OCI-LY1 (cell line): ENCODE results near the gene ERBB4.

Source experiments
- H2AFZ ChIP-seq: fragments of 200-600 bp; sonication (generic), shearing (Covaris generic); 2 replicates; pipeline ENCODE4 v1.6.0; 2014; ENCODE audit warnings: antibody characterized with exemption, mild to moderate bottlenecking, low read length
- H3F3A ChIP-seq: fragments of 200-600 bp; sonication (generic), shearing (Covaris generic); 2 replicates; pipeline ENCODE4 v1.6.0; 2014; ENCODE audit warnings: mild to moderate bottlenecking, antibody characterized with exemption, low read length, moderate library complexity; ENCODE audit not compliant: insufficient read depth
- H3K27ac ChIP-seq: fragments of 200-600 bp; sonication (generic); 2 replicates; pipeline ENCODE4 v1.5.1; 2014; ENCODE audit warnings: low read length, mixed run types, mild to moderate bottlenecking, low read depth; ENCODE audit not compliant: poor library complexity, severe bottlenecking
- H3K27me3 ChIP-seq: fragments of 200-600 bp; sonication (generic); 2 replicates; pipeline ENCODE4 v1.6.0; 2014; ENCODE audit warnings: antibody characterized with exemption, mild to moderate bottlenecking, low read length, moderate library complexity; ENCODE audit not compliant: insufficient read depth
- H3K36me3 ChIP-seq: fragments of 200-600 bp; sonication (generic); 2 replicates; pipeline ENCODE4 v1.6.1; 2014; ENCODE audit warnings: mild to moderate bottlenecking, antibody characterized with exemption, low read length, moderate library complexity, mixed read lengths; ENCODE audit not compliant: insufficient read depth
- H3K4me1 ChIP-seq: fragments of 200-600 bp; sonication (generic); 2 replicates; pipeline ENCODE4 v1.5.1; 2014; ENCODE audit warnings: mild to moderate bottlenecking, low read length, moderate library complexity; ENCODE audit not compliant: insufficient read depth, severe bottlenecking
- H3K4me2 ChIP-seq: fragments of 200-600 bp; sonication (generic), shearing (Covaris generic); 2 replicates; pipeline ENCODE4 v1.6.1; 2014; ENCODE audit warnings: low read length
- H3K4me3 ChIP-seq: fragments of 200-600 bp; sonication (generic); 2 replicates; pipeline ENCODE4 v1.5.1; 2014; ENCODE audit warnings: low read length, low read depth, mild to moderate bottlenecking, mixed read lengths; ENCODE audit not compliant: poor library complexity, severe bottlenecking
- H3K79me2 ChIP-seq: fragments of 200-600 bp; shearing (Covaris generic); 2 replicates; pipeline ENCODE4 v1.6.1; 2016; ENCODE audit warnings: mixed run types, low read length, mixed read lengths; ENCODE audit not compliant: insufficient read depth
- H3K9ac ChIP-seq: fragments of 200-600 bp; sonication (generic), shearing (Covaris generic); 2 replicates; pipeline ENCODE4 v1.6.1; 2014; ENCODE audit warnings: mild to moderate bottlenecking, low read length, mixed read lengths
- H3K9me2 ChIP-seq: fragments of 200-600 bp; sonication (generic), shearing (Covaris generic); 2 replicates; pipeline ENCODE4 v1.6.1; 2014; ENCODE audit warnings: low read depth, mild to moderate bottlenecking, low read length, mixed read lengths
- H3K9me3 ChIP-seq: fragments of 200-600 bp; shearing (Covaris generic); 2 replicates; pipeline ENCODE4 v1.6.1; 2014; ENCODE audit warnings: low read length, mixed read lengths
- H4K20me1 ChIP-seq: fragments of 200-600 bp; sonication (generic), shearing (Covaris generic); 2 replicates; pipeline ENCODE4 v1.6.0; 2016; ENCODE audit warnings: mild to moderate bottlenecking, low read length; ENCODE audit not compliant: insufficient read depth
- EZH2 ChIP-seq: fragments of 200-600 bp; sonication (generic), shearing (Covaris generic); IDR thresholded peaks from 2 replicates; pipeline ENCODE4 v1.8.0; 2017; ENCODE audit warnings: borderline replicate concordance, mixed run types, mild to moderate bottlenecking, antibody characterized with exemption, low read length, moderate library complexity, mixed read lengths
- TF ChIP-seq, protein P1 (sequence below): fragments of 200-600 bp; sonication (generic), shearing (Covaris generic); IDR thresholded peaks from 2 replicates; pipeline ENCODE4 v1.5.1; 2017; ENCODE audit warnings: mild to moderate bottlenecking, antibody characterized with exemption, low read length, moderate library complexity, mixed read lengths

Gene ERBB4

DNA sequence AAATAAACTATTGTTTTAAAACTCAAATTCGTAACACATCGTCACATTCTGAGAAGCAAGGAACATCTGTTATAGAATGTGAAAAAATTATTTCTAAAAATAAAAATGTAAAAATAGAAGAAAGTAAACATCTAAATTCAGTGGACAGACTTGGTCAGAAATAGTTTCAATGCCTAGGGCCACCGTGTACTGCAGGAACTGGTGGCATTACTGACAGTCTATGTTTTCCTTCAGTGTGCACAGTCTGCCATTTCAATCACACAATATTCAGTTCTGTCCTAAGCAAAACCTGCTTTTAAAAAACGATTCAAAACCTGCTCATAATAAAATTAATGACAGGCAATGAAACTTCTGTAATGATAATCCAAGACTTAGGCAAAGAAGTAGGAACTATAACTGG is 190.1 kb downstream of the ERBB4 start:
- no peak overlapping the region for H3K4me2 ChIP-seq

DNA sequence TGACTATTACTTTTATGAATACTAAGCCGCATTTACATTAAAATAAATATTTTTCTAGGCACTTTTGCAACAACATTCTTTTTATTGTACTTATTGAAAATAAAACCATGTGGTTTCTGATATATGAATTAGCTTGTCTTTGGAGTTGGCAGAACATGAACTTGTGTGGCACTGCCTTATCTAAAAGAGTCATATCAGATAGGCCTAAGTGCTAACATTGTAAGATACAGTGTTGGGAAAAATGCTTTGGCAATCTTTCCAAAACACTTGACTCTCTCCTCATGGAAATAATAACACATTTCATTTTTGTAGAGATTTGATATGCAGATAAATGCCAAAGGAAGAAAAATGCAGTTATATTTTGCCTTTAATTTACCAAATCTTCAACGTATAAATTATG is 191.7 kb downstream of the ERBB4 start:
- Histone ChIP-seq H3K9me2 (no peaks in the 10 kb centered on the region), H3K9me3 (no peaks in the 10 kb centered on the region), H4K20me1 (no peaks in the 10 kb centered on the region), H3K79me2 (no peaks in the 10 kb centered on the region), H2AFZ (no peak overlapping the region), H3K4me3 (no peak overlapping the region), H3K36me3 (no peaks in the 10 kb centered on the region), H3K27me3 (no peaks in the 10 kb centered on the region), H3K4me1 (no peaks in the 10 kb centered on the region), H3K27ac (no peak overlapping the region), H3F3A (no peaks in the 10 kb centered on the region), H3K4me2 (no peak overlapping the region), H3K9ac (no peak overlapping the region)
- TF ChIP-seq, protein P1, sequence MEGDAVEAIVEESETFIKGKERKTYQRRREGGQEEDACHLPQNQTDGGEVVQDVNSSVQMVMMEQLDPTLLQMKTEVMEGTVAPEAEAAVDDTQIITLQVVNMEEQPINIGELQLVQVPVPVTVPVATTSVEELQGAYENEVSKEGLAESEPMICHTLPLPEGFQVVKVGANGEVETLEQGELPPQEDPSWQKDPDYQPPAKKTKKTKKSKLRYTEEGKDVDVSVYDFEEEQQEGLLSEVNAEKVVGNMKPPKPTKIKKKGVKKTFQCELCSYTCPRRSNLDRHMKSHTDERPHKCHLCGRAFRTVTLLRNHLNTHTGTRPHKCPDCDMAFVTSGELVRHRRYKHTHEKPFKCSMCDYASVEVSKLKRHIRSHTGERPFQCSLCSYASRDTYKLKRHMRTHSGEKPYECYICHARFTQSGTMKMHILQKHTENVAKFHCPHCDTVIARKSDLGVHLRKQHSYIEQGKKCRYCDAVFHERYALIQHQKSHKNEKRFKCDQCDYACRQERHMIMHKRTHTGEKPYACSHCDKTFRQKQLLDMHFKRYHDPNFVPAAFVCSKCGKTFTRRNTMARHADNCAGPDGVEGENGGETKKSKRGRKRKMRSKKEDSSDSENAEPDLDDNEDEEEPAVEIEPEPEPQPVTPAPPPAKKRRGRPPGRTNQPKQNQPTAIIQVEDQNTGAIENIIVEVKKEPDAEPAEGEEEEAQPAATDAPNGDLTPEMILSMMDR = no peak
- no peak for TF ChIP-seq EZH2

More for the DNA sequence above, 190.1 kb downstream of the ERBB4 start:
- no peak for TF ChIP-seq EZH2
- TF ChIP-seq, protein P1 = no peak
- H3K79me2 ChIP-seq = no peaks in the 10 kb centered on the region
- no peak overlapping the region for H3K27ac ChIP-seq
- no peaks in the 10 kb centered on the region for H3F3A ChIP-seq
- no peaks in the 10 kb centered on the region for H3K9me2 ChIP-seq
- no peaks in the 10 kb centered on the region for H4K20me1 ChIP-seq
- no peaks in the 10 kb centered on the region for H3K36me3 ChIP-seq
- H3K4me1 ChIP-seq = no peaks in the 10 kb centered on the region
- no peaks in the 10 kb centered on the region for H3K9me3 ChIP-seq
- no peaks in the 10 kb centered on the region for H3K27me3 ChIP-seq
- no peak overlapping the region for H3K9ac ChIP-seq
- peak overlapping the region; percentile 34; the same call in 1 of the 2 replicates for H2AFZ ChIP-seq
- H3K4me3 ChIP-seq = no peak overlapping the region

DNA sequence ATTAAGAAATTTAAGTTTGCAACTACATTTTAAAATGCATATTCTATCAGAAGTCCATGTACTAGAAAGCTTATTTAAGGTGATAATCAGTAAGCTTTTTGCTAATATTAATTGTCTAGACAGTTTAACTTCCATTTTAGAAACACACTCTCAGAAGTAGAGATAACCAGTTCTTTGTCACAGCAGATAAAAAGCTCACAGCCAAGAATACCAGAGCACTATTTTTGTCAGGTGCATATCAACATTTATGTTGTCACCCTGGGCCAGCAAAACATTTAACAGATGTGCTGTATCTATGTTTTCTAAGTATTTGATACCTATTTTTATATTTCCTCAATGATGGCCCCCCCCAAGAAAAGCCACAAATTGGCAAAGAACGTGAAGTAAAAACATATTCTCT is 192.6 kb downstream of the ERBB4 start:
- no peak overlapping the region for H3K4me3 ChIP-seq
- H3K36me3 ChIP-seq = no peaks in the 10 kb centered on the region
- no peaks in the 10 kb centered on the region for H3F3A ChIP-seq
- no peaks in the 10 kb centered on the region for H4K20me1 ChIP-seq
- no peak overlapping the region for H3K27ac ChIP-seq
- no peaks in the 10 kb centered on the region for H3K9me2 ChIP-seq
- H3K9ac ChIP-seq = no peak overlapping the region
- H2AFZ ChIP-seq = no peak overlapping the region
- H3K4me2 ChIP-seq = no peak overlapping the region
- no peaks in the 10 kb centered on the region for H3K27me3 ChIP-seq
- TF ChIP-seq EZH2 = no peak
- TF ChIP-seq, protein P1 = no peak
- H3K4me1 ChIP-seq = no peaks in the 10 kb centered on the region
- no peaks in the 10 kb centered on the region for H3K9me3 ChIP-seq
- no peaks in the 10 kb centered on the region for H3K79me2 ChIP-seq
